ENCODE results near the gene POR.

- TF ChIP-seq RELA (CRISPR knock-in tag; IDR thresholded peaks at IDR 0.05; ENCODE audit: borderline replicate concordance) = no peak
- TF ChIP-seq TP53 (CRISPR knock-in tag; IDR thresholded peaks at IDR 0.05) = no peak
- TF ChIP-seq ATF1 (CRISPR knock-in tag; IDR thresholded peaks at IDR 0.05) = no peak
- TF ChIP-seq ZNF425 (CRISPR knock-in tag; conservative IDR thresholded peaks at IDR 0.05) = no peak
- TF ChIP-seq ELF4 (CRISPR knock-in tag; IDR thresholded peaks at IDR 0.05; ENCODE audit: low read depth) = no peak
- TF ChIP-seq, protein P1, sequence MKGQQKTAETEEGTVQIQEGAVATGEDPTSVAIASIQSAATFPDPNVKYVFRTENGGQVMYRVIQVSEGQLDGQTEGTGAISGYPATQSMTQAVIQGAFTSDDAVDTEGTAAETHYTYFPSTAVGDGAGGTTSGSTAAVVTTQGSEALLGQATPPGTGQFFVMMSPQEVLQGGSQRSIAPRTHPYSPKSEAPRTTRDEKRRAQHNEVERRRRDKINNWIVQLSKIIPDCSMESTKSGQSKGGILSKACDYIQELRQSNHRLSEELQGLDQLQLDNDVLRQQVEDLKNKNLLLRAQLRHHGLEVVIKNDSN (CRISPR knock-in tag; IDR thresholded peaks at IDR 0.05) = no peak
Measured at GRCh38 chr7:75905785-75906604, 9.0 kb upstream of the POR start.

Data from WTC11 (cell line).